PFSK-1 (cell line): ENCODE data around the gene GNG7.

Experiments
- FOXP2 ChIP-seq: optimal IDR thresholded peaks from 2 replicates; pipeline ENCODE3; 2011; ENCODE audit warnings: borderline replicate concordance, control low read depth, inconsistent platforms; ENCODE audit not compliant: insufficient read depth; ENCODE audit errors: extremely low read length, extremely low read depth
- POLR2AphosphoS5 ChIP-seq: IDR thresholded peaks from 2 replicates; pipeline ENCODE4 v1.6.1; 2012; ENCODE audit warnings: low read depth, mild to moderate bottlenecking, control low read depth, low read length, moderate library complexity
- REST ChIP-seq, 2 experiments: IDR thresholded peaks; 2 replicates each; pipeline versions ENCODE4 v1.6.1 to v1.8.0; 2011 to 2012; ENCODE audit warnings: low read depth in 2 of 2, low read length in 2 of 2, control low read depth in 1 of 2, inconsistent platforms in 1 of 2, mild to moderate bottlenecking in 1 of 2, moderate library complexity in 1 of 2; ENCODE audit not compliant: insufficient read depth in 1 of 2
- SIN3A ChIP-seq: IDR thresholded peaks from 2 replicates; pipeline ENCODE4 v1.6.1; 2012; ENCODE audit warnings: mild to moderate bottlenecking, low read length, moderate library complexity, borderline replicate concordance; ENCODE audit not compliant: insufficient read depth
- TAF1 ChIP-seq: IDR thresholded peaks from 2 replicates; pipeline ENCODE4 v1.6.1; 2012; ENCODE audit warnings: low read length, control low read depth, borderline replicate concordance; ENCODE audit not compliant: insufficient read depth

DNA sequence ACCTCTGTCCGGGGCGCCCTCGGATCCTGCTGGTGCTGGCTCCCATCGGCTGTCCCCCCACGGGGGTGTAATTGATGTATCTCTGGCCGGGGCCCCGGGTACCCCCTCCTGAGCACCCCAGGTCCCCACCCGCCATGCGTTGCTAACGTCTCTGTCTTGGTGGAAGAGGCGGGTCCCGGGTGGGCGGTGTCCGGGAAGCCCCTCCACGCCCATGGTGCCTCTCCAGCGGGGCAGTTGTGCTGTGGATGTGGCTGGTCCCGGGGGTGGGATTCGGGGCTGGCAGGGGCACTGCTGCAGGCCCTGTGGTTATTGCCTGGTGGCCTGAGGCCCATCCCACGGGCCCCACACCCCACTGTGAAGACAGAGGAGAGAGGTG, 13.8 kb upstream of the GNG7 start:
- TF ChIP-seq POLR2AphosphoS5 (no peak), REST (IDR thresholded peaks at IDR 0.05; ENCODE audit: insufficient read depth in 1 of 2, low read depth in 2 of 2, low read length in 2 of 2) (no peak), SIN3A (no peak), TAF1 (no peak), FOXP2 (no peak)
